ENCODE measurements around the gene B9D2.

DNA sequence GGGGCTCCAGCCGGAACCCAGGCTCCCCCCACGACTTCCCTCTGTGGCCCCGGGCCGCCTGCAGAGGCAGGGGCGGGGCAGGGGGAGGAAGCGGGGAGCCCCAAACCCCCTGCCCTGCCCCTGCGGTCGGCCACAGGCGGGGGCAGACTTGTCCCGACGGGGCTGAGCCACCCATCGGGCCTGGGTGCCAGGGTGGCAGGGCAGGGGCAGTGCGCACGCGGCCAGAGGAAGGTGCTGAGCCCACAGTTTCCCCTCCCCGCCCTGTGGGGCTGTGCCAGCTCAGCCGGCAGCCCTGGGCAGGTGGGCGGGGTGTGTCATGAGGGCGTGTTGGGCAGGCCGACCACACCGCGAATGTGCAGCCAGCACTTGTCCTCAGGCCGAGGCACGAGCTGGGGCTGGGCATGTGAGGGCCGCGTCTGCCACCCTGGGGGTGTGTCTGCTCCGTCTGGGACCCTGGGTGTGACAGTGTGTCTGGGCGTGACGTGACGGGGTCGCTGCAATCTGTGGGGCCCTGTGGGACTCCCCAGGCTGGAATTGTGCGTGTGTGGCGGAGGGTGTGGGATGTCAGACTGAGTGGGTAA is 36.3 kb downstream of the B9D2 start:
- peak; percentile 85; the same call in 1 of the 2 replicates for TF ChIP-seq POLR2AphosphoS5 (IDR thresholded peaks at IDR 0.05; ENCODE audit: low read depth, low read length)
- TF ChIP-seq POLR2A (IDR thresholded peaks at IDR 0.05; ENCODE audit: low read depth, low read length): peak; percentile 78
- TF ChIP-seq TAF1 (IDR thresholded peaks at IDR 0.05; ENCODE audit: borderline replicate concordance, low read depth, low read length): 0 out of 2 replicates have a peak, but pooled peaks have one; percentile 25
